GM04504 (cell line): ENCODE data around the gene NAXD.
"Not testable (repeated sequence)": the region's sequence is repeated elsewhere in the genome, so short reads cannot be mapped to it uniquely, and the experiment has no call there.

Source experiments
- DNase-seq: peaks from one replicate; pipeline ENCODE4 v3.0.0-alpha.2; 2012; ENCODE audit warnings: low read depth

NAXD gene

GRCh38 chr13:110628952-110629701 lies 13.8 kb downstream of the NAXD start:
- no peak for DNase-seq

- no peak for DNase-seq
Measured at GRCh38 chr13:110629735-110630134, 14.4 kb downstream of the NAXD start.

GRCh38 chr13:110630566-110631119 lies 15.3 kb downstream of the NAXD start:
- no peak for DNase-seq

- DNase-seq = not testable (repeated sequence)
Measured at GRCh38 chr13:110632255-110632654, 16.9 kb downstream of the NAXD start.

GRCh38 chr13:110633776-110634175 lies 18.4 kb downstream of the NAXD start:
- no peak for DNase-seq

- DNase-seq = no peak
Measured at GRCh38 chr13:110634558-110634957, 19.2 kb downstream of the NAXD start.

- DNase-seq = no peak
Measured at GRCh38 chr13:110635405-110636002, 20.2 kb downstream of the NAXD start.

GRCh38 chr13:110636053-110636475 lies 20.7 kb downstream of the NAXD start:
- no peak for DNase-seq

- DNase-seq = no peak
Measured at GRCh38 chr13:110636701-110637201, 21.4 kb downstream of the NAXD start.

GRCh38 chr13:110637275-110637674 lies 21.9 kb downstream of the NAXD start:
- no peak for DNase-seq

- DNase-seq = no peak
Measured at GRCh38 chr13:110637747-110638146, 22.4 kb downstream of the NAXD start.

GRCh38 chr13:110638257-110638656 lies 22.9 kb downstream of the NAXD start:
- no peak for DNase-seq

GRCh38 chr13:110638814-110639806 lies 23.8 kb downstream of the NAXD start:
- no peak for DNase-seq

- no peak for DNase-seq
Measured at GRCh38 chr13:110639935-110640334, 24.6 kb downstream of the NAXD start.

GRCh38 chr13:110640591-110641029 lies 25.3 kb downstream of the NAXD start:
- DNase-seq = no peak

GRCh38 chr13:110641055-110642015 lies 26.0 kb downstream of the NAXD start:
- DNase-seq = no peak

GRCh38 chr13:110642291-110642981 lies 27.1 kb downstream of the NAXD start:
- DNase-seq = no peak

GRCh38 chr13:110643324-110643723 lies 28.0 kb downstream of the NAXD start:
- no peak for DNase-seq

- DNase-seq = no peak
Measured at GRCh38 chr13:110643768-110644421, 28.6 kb downstream of the NAXD start.
